OCI-LY1 (cell line): ENCODE data around the gene SLC2A13.

ENCODE experiments used
- EZH2 ChIP-seq: fragments of 200-600 bp; sonication (generic), shearing (Covaris generic); IDR thresholded peaks from 2 replicates; pipeline ENCODE4 v1.8.0; 2017; ENCODE audit warnings: borderline replicate concordance, mixed run types, mild to moderate bottlenecking, antibody characterized with exemption, low read length, moderate library complexity, mixed read lengths
- TF ChIP-seq, protein P1 (sequence below): fragments of 200-600 bp; sonication (generic), shearing (Covaris generic); IDR thresholded peaks from 2 replicates; pipeline ENCODE4 v1.5.1; 2017; ENCODE audit warnings: mild to moderate bottlenecking, antibody characterized with exemption, low read length, moderate library complexity, mixed read lengths

- TF ChIP-seq, protein P1, sequence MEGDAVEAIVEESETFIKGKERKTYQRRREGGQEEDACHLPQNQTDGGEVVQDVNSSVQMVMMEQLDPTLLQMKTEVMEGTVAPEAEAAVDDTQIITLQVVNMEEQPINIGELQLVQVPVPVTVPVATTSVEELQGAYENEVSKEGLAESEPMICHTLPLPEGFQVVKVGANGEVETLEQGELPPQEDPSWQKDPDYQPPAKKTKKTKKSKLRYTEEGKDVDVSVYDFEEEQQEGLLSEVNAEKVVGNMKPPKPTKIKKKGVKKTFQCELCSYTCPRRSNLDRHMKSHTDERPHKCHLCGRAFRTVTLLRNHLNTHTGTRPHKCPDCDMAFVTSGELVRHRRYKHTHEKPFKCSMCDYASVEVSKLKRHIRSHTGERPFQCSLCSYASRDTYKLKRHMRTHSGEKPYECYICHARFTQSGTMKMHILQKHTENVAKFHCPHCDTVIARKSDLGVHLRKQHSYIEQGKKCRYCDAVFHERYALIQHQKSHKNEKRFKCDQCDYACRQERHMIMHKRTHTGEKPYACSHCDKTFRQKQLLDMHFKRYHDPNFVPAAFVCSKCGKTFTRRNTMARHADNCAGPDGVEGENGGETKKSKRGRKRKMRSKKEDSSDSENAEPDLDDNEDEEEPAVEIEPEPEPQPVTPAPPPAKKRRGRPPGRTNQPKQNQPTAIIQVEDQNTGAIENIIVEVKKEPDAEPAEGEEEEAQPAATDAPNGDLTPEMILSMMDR = no peak
- no peak for TF ChIP-seq EZH2
These were observed 233.5 kb downstream of the SLC2A13 start for GRCh38 chr12:39872425-39872824.
